GM23338 (cell line): ENCODE results near the gene PIK3AP1. TPM values are rescaled to one million over a fixed set of nuclear protein-coding genes. Genes with fewer than 3 reads are reported as not detected.

Source experiments
- ATAC-seq: fragments of 200-7000 bp; cut with Tn5 transposase; 3 replicates; pipeline ENCODE4 v1.9.1; 2020
- DNase-seq: peaks from one replicate; pipeline ENCODE4 v3.0.0-alpha.2; 2015; ENCODE audit warnings: low spot score
- H2AFZ ChIP-seq: fragments of 200-600 bp; sonication (generic); 2 replicates; pipeline ENCODE4 v1.8.0; 2016; ENCODE audit warnings: antibody characterized with exemption, mild to moderate bottlenecking, moderate library complexity
- H3F3A ChIP-seq: fragments of 200-600 bp; sonication (generic); replicated peaks from 2 replicates; pipeline ENCODE4 v1.8.0; 2017; ENCODE audit warnings: antibody characterized with exemption, mixed run types, low read depth
- H3K27ac ChIP-seq: fragments of 200-600 bp; sonication (generic); 2 replicates; pipeline ENCODE4 v1.6.1; 2016; ENCODE audit warnings: low read depth
- H3K27me3 ChIP-seq: fragments of 200-600 bp; sonication (generic); 2 replicates; pipeline ENCODE4 v1.8.0; 2016; ENCODE audit warnings: mild to moderate bottlenecking, mixed run types, moderate library complexity; ENCODE audit not compliant: insufficient read depth
- H3K36me3 ChIP-seq: fragments of 200-600 bp; sonication (generic); 2 replicates; pipeline ENCODE4 v1.8.0; 2016; ENCODE audit warnings: mild to moderate bottlenecking; ENCODE audit not compliant: insufficient read depth
- H3K4me1 ChIP-seq: fragments of 200-600 bp; sonication (generic); 2 replicates; pipeline ENCODE4 v1.8.0; 2016; ENCODE audit warnings: mild to moderate bottlenecking, moderate library complexity; ENCODE audit not compliant: insufficient read depth
- H3K4me2 ChIP-seq: fragments of 200-600 bp; sonication (generic); 2 replicates; pipeline ENCODE4 v1.7.1; 2017; ENCODE audit warnings: mixed run types
- H3K4me3 ChIP-seq: fragments of 200-600 bp; sonication (generic); 2 replicates; pipeline ENCODE4 v1.6.1; 2016; ENCODE audit warnings: mixed run types
- H3K79me2 ChIP-seq: fragments of 200-600 bp; sonication (generic); replicated peaks from 2 replicates; pipeline ENCODE4 v1.8.0; 2017; ENCODE audit warnings: mild to moderate bottlenecking; ENCODE audit not compliant: insufficient read depth
- H3K9me2 ChIP-seq: fragments of 200-600 bp; sonication (generic); 2 replicates; pipeline ENCODE4 v1.8.0; 2017; ENCODE audit not compliant: insufficient read depth
- H4K20me1 ChIP-seq: fragments of 200-600 bp; sonication (generic); replicated peaks from 2 replicates; pipeline ENCODE4 v1.8.0; 2017; ENCODE audit warnings: mild to moderate bottlenecking; ENCODE audit not compliant: insufficient read depth
- H3K27ac Mint-ChIP-seq: 2 replicates; pipeline ENCODE4 v1.8.0; 2020; ENCODE audit warnings: inconsistent platforms, mild to moderate bottlenecking, moderate library complexity, mixed read lengths
- H3K27me3 Mint-ChIP-seq: 3 replicates; pipeline ENCODE4 v1.8.0; 2022; ENCODE audit warnings: low read depth, mild to moderate bottlenecking, moderate library complexity, mixed read lengths, inconsistent platforms; ENCODE audit not compliant: insufficient read depth, poor library complexity
- H3K36me3 Mint-ChIP-seq: 3 replicates; pipeline ENCODE4 v1.8.0; 2021; ENCODE audit warnings: low read depth, mild to moderate bottlenecking, inconsistent platforms, moderate library complexity, mixed read lengths
- H3K4me1 Mint-ChIP-seq: 3 replicates; pipeline ENCODE4 v1.8.0; 2020; ENCODE audit warnings: mild to moderate bottlenecking, inconsistent platforms, mixed read lengths
- H3K4me3 Mint-ChIP-seq: 3 replicates; pipeline ENCODE4 v1.8.0; 2021; ENCODE audit warnings: moderate library complexity, mild to moderate bottlenecking, inconsistent platforms, mixed read lengths
- H3K9me3 Mint-ChIP-seq: 3 replicates; pipeline ENCODE4 v1.8.0; 2020; ENCODE audit warnings: moderate library complexity, mild to moderate bottlenecking, inconsistent platforms, mixed read lengths
- CREB1 ChIP-seq: fragments of 250-450 bp; sonication (Bioruptor Pico); IDR thresholded peaks from 2 replicates; pipeline ENCODE4 v1.5.0; 2020; ENCODE audit warnings: low read depth, mild to moderate bottlenecking, moderate library complexity
- CTCF ChIP-seq, 2 experiments: fragments of 200-600 bp in 1 of 2; sonication (generic) in 1 of 2; conservative IDR thresholded peaks; 2 replicates each; pipeline versions ENCODE4 v1.5.1 to v1.6.1; 2016 to 2017; ENCODE audit warnings: antibody characterized with exemption in 2 of 2, low read depth in 2 of 2, mild to moderate bottlenecking in 2 of 2, moderate library complexity in 1 of 2
- ETS1 ChIP-seq: IDR thresholded peaks from 2 replicates; pipeline ENCODE4 v1.6.1; 2016; ENCODE audit warnings: antibody characterized with exemption
- EZH2 ChIP-seq: fragments of 200-600 bp; sonication (generic); IDR thresholded peaks from one replicate; pipeline ENCODE4 v1.8.0; 2017; ENCODE audit warnings: antibody characterized with exemption, mild to moderate bottlenecking, low read depth; ENCODE audit not compliant: unreplicated experiment
- JUNB ChIP-seq: IDR thresholded peaks from one replicate; pipeline ENCODE4 v1.6.1; 2016; ENCODE audit warnings: antibody characterized with exemption; ENCODE audit not compliant: unreplicated experiment
- NANOG ChIP-seq: IDR thresholded peaks from 2 replicates; pipeline ENCODE4 v1.6.1; 2016; ENCODE audit warnings: antibody characterized with exemption, borderline replicate concordance
- POLR2AphosphoS5 ChIP-seq: IDR thresholded peaks from 2 replicates; pipeline ENCODE4 v1.6.1; 2016; ENCODE audit warnings: antibody characterized with exemption, low read depth
- STAT1 ChIP-seq: IDR thresholded peaks from one replicate; pipeline ENCODE4 v1.6.1; 2016; ENCODE audit warnings: antibody characterized with exemption; ENCODE audit not compliant: unreplicated experiment
- ZNF114 ChIP-seq: fragments of 250-450 bp; sonication (Bioruptor Pico); IDR thresholded peaks from 2 replicates; pipeline ENCODE4 v1.5.0; 2020; ENCODE audit warnings: mild to moderate bottlenecking, moderate library complexity
- ZNF331 ChIP-seq: fragments of 250-450 bp; sonication (Bioruptor Pico); IDR thresholded peaks from 2 replicates; pipeline ENCODE4 v1.5.0; 2020; ENCODE audit warnings: low read depth, mild to moderate bottlenecking, moderate library complexity
- ZNF462 ChIP-seq: fragments of 250-450 bp; sonication (Bioruptor Pico); IDR thresholded peaks from 2 replicates; pipeline ENCODE4 v1.5.0; 2020; ENCODE audit warnings: mild to moderate bottlenecking, moderate library complexity
- polyA plus RNA-seq: library from polyadenylated mRNA; unstranded; fragments of >200 nt; fragmentation: Nextera tagmentation; extraction: Ambion mirVana; gene quantifications from 2 replicates; pipeline ENCODE4 v1.2.1, GENCODE V29; 2016
- total RNA-seq: library from RNA; depleted of rRNA; stranded (reverse); fragments of >200 nt; shearing (Covaris generic); gene quantifications from 2 replicates; pipeline ENCODE4 v1.2.3, GENCODE V29; 2014

Gene PIK3AP1
- total and polyA plus RNA-seq, 2 experiments from 2014 or later = 0.65 to 2.3 TPM

GRCh38 chr10:96714746-96715255 is 5.5 kb downstream of the PIK3AP1 start (continued):
- TF ChIP-seq CTCF (conservative IDR thresholded peaks at IDR 0.05; ENCODE audit: low read depth in 2 of 2) (no peak), ETS1 (no peak), JUNB (no peak), NANOG (no peak), STAT1 (no peak)

GRCh38 chr10:96714031-96714590 is 6.2 kb downstream of the PIK3AP1 start:
- no peaks in the 10 kb centered on the region for H3K9me3 Mint-ChIP-seq
- Histone ChIP-seq H3K9me2 (no peaks in the 10 kb centered on the region), H3K4me3 (no peak overlapping the region), H3K4me1 (no peaks in the 10 kb centered on the region), H2AFZ (no peak overlapping the region), H3F3A (no peaks in the 10 kb centered on the region), H3K4me2 (no peak overlapping the region), H3K36me3 (no peaks in the 10 kb centered on the region), H3K27me3 (peaks cover 4% of the 10 kb centered on the region; the same call in 1 of the 2 replicates), H4K20me1 (0 out of 2 replicates have a peak, but pooled peaks cover 3% of the 10 kb centered on the region), H3K79me2 (no peaks in the 10 kb centered on the region), H3K27ac (no peak overlapping the region)
- peaks cover 3% of the 10 kb centered on the region for H3K27me3 Mint-ChIP-seq
- no peak overlapping the region for H3K4me3 Mint-ChIP-seq
- ATAC-seq (no peak), DNase-seq (no peak)
- H3K36me3 Mint-ChIP-seq = no peaks in the 10 kb centered on the region
- H3K4me1 Mint-ChIP-seq = no peaks in the 10 kb centered on the region; the same call in 2 of the 3 replicates
- no peak overlapping the region for H3K27ac Mint-ChIP-seq
- TF ChIP-seq POLR2AphosphoS5 (no peak), NANOG (no peak), CTCF (conservative IDR thresholded peaks at IDR 0.05; ENCODE audit: low read depth in 2 of 2) (no peak), EZH2 (no peak), ZNF114 (CRISPR knock-in tag) (no peak), ZNF462 (CRISPR knock-in tag) (no peak), ZNF331 (CRISPR knock-in tag) (no peak), STAT1 (no peak), JUNB (no peak), ETS1 (no peak), CREB1 (CRISPR knock-in tag) (no peak)
